ENCODE results near the gene PATJ. TPM values are rescaled to one million over a fixed set of nuclear protein-coding genes. Genes with fewer than 3 reads are reported as not detected.

The PATJ gene
- polyA plus RNA-seq, 1 donor (not counting 4 experiments of a cell fraction or from before 2014, with no cell fraction given): 28.1 TPM

DNA sequence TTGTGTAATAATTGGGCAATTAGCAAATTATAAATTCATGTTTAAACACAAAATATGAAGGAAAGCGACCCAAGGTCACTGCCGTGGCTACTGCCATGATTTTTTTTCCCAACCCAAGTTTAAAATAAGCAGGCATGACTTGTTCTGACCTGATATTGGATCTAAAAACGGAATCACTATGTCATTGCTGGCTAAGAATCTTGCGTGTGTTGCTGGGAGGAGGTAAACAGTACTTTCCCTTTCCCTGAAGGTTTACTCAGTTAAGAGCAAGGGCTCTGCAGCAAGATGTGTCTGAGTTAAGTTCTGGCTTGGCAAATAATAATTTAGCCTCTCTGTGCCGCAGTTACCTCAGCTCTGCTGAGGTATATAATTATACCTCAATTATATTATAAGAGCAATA lies 326.7 kb downstream of the PATJ start:
- no peak overlapping the region for H2AFZ ChIP-seq (ENCODE audit: control insufficient read depth, low read length)
- no peak overlapping the region for H3K4me3 ChIP-seq (ENCODE audit: control insufficient read depth in 2 of 3, extremely low read depth in 1 of 3, insufficient read depth in 2 of 3, low read depth in 1 of 3, low read length in 3 of 3)
- H3K79me2 ChIP-seq (ENCODE audit: control insufficient read depth, insufficient read depth, low read length): no peaks in the 10 kb centered on the region
- H3K36me3 ChIP-seq (ENCODE audit: control insufficient read depth in 2 of 2, extremely low read depth in 1 of 2, insufficient read depth in 2 of 2, low read length in 2 of 2): peaks cover 12 to 13% of the 10 kb centered on the region in 2 experiments
- H3K4me2 ChIP-seq (ENCODE audit: control insufficient read depth, extremely low read depth, insufficient read depth, low read depth, low read length): peak overlapping the region; percentile 6
- H3K9me1 ChIP-seq (ENCODE audit: control insufficient read depth, extremely low read depth, insufficient read depth, low read length): peaks cover 4% of the 10 kb centered on the region
- no peaks in the 10 kb centered on the region for H3K27me3 ChIP-seq (ENCODE audit: control insufficient read depth, extremely low read depth, insufficient read depth, low read length)
- no peaks in the 10 kb centered on the region for H4K20me1 ChIP-seq (ENCODE audit: control insufficient read depth, extremely low read depth, insufficient read depth, low read length)
- peak; percentile 43 for FAIRE-seq
- TF ChIP-seq, protein P1, sequence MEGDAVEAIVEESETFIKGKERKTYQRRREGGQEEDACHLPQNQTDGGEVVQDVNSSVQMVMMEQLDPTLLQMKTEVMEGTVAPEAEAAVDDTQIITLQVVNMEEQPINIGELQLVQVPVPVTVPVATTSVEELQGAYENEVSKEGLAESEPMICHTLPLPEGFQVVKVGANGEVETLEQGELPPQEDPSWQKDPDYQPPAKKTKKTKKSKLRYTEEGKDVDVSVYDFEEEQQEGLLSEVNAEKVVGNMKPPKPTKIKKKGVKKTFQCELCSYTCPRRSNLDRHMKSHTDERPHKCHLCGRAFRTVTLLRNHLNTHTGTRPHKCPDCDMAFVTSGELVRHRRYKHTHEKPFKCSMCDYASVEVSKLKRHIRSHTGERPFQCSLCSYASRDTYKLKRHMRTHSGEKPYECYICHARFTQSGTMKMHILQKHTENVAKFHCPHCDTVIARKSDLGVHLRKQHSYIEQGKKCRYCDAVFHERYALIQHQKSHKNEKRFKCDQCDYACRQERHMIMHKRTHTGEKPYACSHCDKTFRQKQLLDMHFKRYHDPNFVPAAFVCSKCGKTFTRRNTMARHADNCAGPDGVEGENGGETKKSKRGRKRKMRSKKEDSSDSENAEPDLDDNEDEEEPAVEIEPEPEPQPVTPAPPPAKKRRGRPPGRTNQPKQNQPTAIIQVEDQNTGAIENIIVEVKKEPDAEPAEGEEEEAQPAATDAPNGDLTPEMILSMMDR (optimal IDR thresholded peaks at IDR 0.05 in 1 of 3, IDR thresholded peaks at IDR 0.05 in 1 of 3, conservative IDR thresholded peaks at IDR 0.05 in 1 of 3; ENCODE audit: extremely low read depth in 1 of 3, insufficient read depth in 2 of 3, low read length in 3 of 3): no peak
- no peak for TF ChIP-seq EZH2 (IDR thresholded peaks at IDR 0.05; ENCODE audit: low read length)
- DNase-seq (ENCODE audit: low read depth, low spot score): no peak
- H3K27ac ChIP-seq (ENCODE audit: control insufficient read depth, insufficient read depth, low read length): peak overlapping the region; percentile 14
- H3K4me1 ChIP-seq (ENCODE audit: control insufficient read depth, extremely low read depth, insufficient read depth, low read length): peaks cover 8% of the 10 kb centered on the region
- dilution Hi-C loops (cut with MboI; ENCODE audit: extremely low pct_ligation_motif_present, low sequenced_read_pairs): no loop called here
- no peaks in the 10 kb centered on the region for H3K9me3 ChIP-seq (ENCODE audit: control insufficient read depth, low read depth, low read length)
- no peak overlapping the region for H3K9ac ChIP-seq (ENCODE audit: control insufficient read depth, extremely low read depth, insufficient read depth, low read length)

DNA sequence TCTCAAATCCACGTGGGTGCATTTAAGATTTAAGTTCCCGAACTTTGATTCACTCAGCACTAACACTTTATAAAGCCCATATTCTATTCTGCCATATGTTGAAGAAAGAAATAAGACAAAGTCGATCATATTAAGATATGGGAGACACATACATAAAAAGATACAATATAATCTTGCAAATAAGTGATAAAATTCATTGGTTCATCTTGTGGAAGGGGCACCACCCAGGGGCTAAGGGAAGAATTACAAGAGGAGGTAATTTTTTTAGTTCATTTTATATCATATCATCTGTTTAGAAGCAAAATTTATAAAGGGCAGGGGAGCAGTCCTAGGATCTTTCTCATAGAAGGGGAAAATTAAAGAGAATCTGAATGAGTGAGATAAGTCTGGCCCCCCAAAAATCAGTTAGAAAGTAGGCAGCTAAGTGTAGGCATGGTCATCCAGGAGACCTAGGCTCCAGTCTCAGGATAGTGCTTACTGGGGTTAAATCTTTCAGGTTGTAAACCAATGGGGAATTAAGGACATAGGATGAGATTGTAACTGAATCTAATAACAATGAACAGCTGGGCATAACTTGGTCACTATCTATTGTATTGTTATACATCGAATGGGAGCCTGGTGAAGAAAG lies 328.2 kb downstream of the PATJ start:
- H3K4me1 ChIP-seq (ENCODE audit: control insufficient read depth, extremely low read depth, insufficient read depth, low read length): peaks cover 8% of the 10 kb centered on the region
- peaks cover 4% of the 10 kb centered on the region for H3K9me1 ChIP-seq (ENCODE audit: control insufficient read depth, extremely low read depth, insufficient read depth, low read length)
- H3K4me2 ChIP-seq (ENCODE audit: control insufficient read depth, extremely low read depth, insufficient read depth, low read depth, low read length): no peak overlapping the region
- dilution Hi-C loops (cut with MboI; ENCODE audit: extremely low pct_ligation_motif_present, low sequenced_read_pairs): no loop called here
- no peaks in the 10 kb centered on the region for H4K20me1 ChIP-seq (ENCODE audit: control insufficient read depth, extremely low read depth, insufficient read depth, low read length)
- no peak overlapping the region for H3K9ac ChIP-seq (ENCODE audit: control insufficient read depth, extremely low read depth, insufficient read depth, low read length)
- H3K27me3 ChIP-seq (ENCODE audit: control insufficient read depth, extremely low read depth, insufficient read depth, low read length): no peaks in the 10 kb centered on the region
- peaks cover 11 to 13% of the 10 kb centered on the region in 2 experiments for H3K36me3 ChIP-seq (ENCODE audit: control insufficient read depth in 2 of 2, extremely low read depth in 1 of 2, insufficient read depth in 2 of 2, low read length in 2 of 2)
- no peak overlapping the region for H3K27ac ChIP-seq (ENCODE audit: control insufficient read depth, insufficient read depth, low read length)
- H3K9me3 ChIP-seq (ENCODE audit: control insufficient read depth, low read depth, low read length): no peaks in the 10 kb centered on the region
- no peak overlapping the region for H3K4me3 ChIP-seq (ENCODE audit: control insufficient read depth in 2 of 3, extremely low read depth in 1 of 3, insufficient read depth in 2 of 3, low read depth in 1 of 3, low read length in 3 of 3)
- no peak overlapping the region for H2AFZ ChIP-seq (ENCODE audit: control insufficient read depth, low read length)
- no peaks in the 10 kb centered on the region for H3K79me2 ChIP-seq (ENCODE audit: control insufficient read depth, insufficient read depth, low read length)
- TF ChIP-seq, protein P1 (optimal IDR thresholded peaks at IDR 0.05 in 1 of 3, IDR thresholded peaks at IDR 0.05 in 1 of 3, conservative IDR thresholded peaks at IDR 0.05 in 1 of 3; ENCODE audit: extremely low read depth in 1 of 3, insufficient read depth in 2 of 3, low read length in 3 of 3): peak in 2 of 3 experiments; percentile 28 to 49
- no peak for TF ChIP-seq EZH2 (IDR thresholded peaks at IDR 0.05; ENCODE audit: low read length)
- DNase-seq (ENCODE audit: low read depth, low spot score) (no peak), FAIRE-seq (no peak)

Data from keratinocyte (primary cell).